ENCODE data around the gene FAM180B. TPM values are rescaled to one million over a fixed set of nuclear protein-coding genes. Genes with fewer than 3 reads are reported as not detected.
A peak's percentile ranks its signal among the peaks of the same experiment; 100 is the strongest.
"Not testable (repeated sequence)": the region's sequence is repeated elsewhere in the genome, so short reads cannot be mapped to it uniquely, and the experiment has no call there.

The FAM180B gene
- total and polyA plus RNA-seq, 10 of the 15 experiments (the other 5 are each of a cell fraction or from before 2014, with no cell fraction given), result 0.04 to 0.34 TPM; not detected in 8

GRCh38 chr11:47553406-47553743 is 33.1 kb upstream of the FAM180B start (continued):
- TF ChIP-seq NR2F1 (conservative IDR thresholded peaks at IDR 0.05), result no peak
- 0 out of 2 replicates have a peak, but pooled peaks have one; percentile 32 for TF ChIP-seq PML (IDR thresholded peaks at IDR 0.05; ENCODE audit: low read length)
- peak; percentile 42; the same call in 1 of the 2 replicates for TF ChIP-seq JUNB (IDR thresholded peaks at IDR 0.05)
- 0 out of 2 replicates have a peak, but pooled peaks have one; percentile 6 for TF ChIP-seq IKZF1 (conservative IDR thresholded peaks at IDR 0.05)
- 0 out of 2 replicates have a peak, but pooled peaks have one; percentile 1 for TF ChIP-seq MYB (IDR thresholded peaks at IDR 0.05; ENCODE audit: borderline replicate concordance, low read depth, low read length)
- TF ChIP-seq RB1 (IDR thresholded peaks at IDR 0.05; ENCODE audit: borderline replicate concordance), result 0 out of 2 replicates have a peak, but pooled peaks have one; percentile 10

GRCh38 chr11:47557004-47557403 is 29.5 kb upstream of the FAM180B start:
- FAIRE-seq; H3K27me3 ChIP-seq (replicated peaks in 1 of 2; ENCODE audit: control insufficient read depth in 2 of 2, insufficient read depth in 2 of 2, low read length in 1 of 2); H3K4me1 ChIP-seq (ENCODE audit: control insufficient read depth, insufficient read depth, low read length); H4K20me1 ChIP-seq (ENCODE audit: control insufficient read depth, insufficient read depth); SMC1A ChIA-PET (ENCODE audit: uncharacterized antibody, unreplicated experiment); H3K9me3 ChIP-seq (replicated peaks; ENCODE audit: control insufficient read depth, insufficient read depth, low read length); H2AFZ ChIP-seq (ENCODE audit: control insufficient read depth, low read depth, low read length); ATAC-seq; DNase-seq (ENCODE audit: low read depth, low spot score); H3K9ac ChIP-seq (ENCODE audit: control insufficient read depth, insufficient read depth, low read length); in situ Hi-C loops (cut with MboI); RAD21 ChIA-PET (ENCODE audit: unreplicated experiment); POLR2A ChIA-PET; H3K36me3 ChIP-seq (ENCODE audit: control insufficient read depth in 2 of 2, insufficient read depth in 2 of 2, low read length in 1 of 2); intact Hi-C loops (cut with micrococcal nuclease; ENCODE audit: unreplicated experiment); H3K4me2 ChIP-seq (ENCODE audit: control insufficient read depth, insufficient read depth); BruUV-seq (replicated peaks); H3K4me3 ChIP-seq; H3K27ac ChIP-seq (ENCODE audit: control insufficient read depth, insufficient read depth): not testable (repeated sequence)
- 91% methylated on average over 11 of the region's 12 CpGs for WGBS (ENCODE audit: insufficient coverage, insufficient replicate concordance, low lambda C conversion rate, missing lambda C conversion rate)
- CTCF ChIA-PET, result interaction anchor here (0.9 to 2.4 kb wide), 2 partner anchors 8 to 58 kb away, joined by 3 to 10 read pairs; partner anchors contain the start of gene PTPMT1
- peaks cover 12% of the 10 kb centered on the region for H3K79me2 ChIP-seq (ENCODE audit: control insufficient read depth, insufficient read depth, low read length)

DNA sequence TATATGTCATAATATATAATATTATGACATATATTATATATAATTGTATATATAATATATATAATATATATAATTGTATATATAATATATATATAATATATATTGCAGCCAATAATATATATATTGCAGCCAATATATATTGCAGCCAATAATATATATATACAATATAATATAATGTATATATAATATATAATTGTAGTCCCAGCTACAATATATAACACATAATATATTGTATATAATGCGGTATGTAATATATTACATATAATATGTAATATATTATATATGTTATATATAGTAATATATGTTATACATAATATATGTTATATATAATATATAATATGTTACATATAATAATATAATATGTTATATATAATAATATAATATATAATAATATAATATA is 27.8 kb upstream of the FAM180B start:
- no peak overlapping the region for H3K4me3 ChIP-seq
- TF ChIP-seq NFYA (IDR thresholded peaks at IDR 0.05; ENCODE audit: borderline replicate concordance, low read depth, low read length) (no peak), SREBF1 (IDR thresholded peaks at IDR 0.05; ENCODE audit: low read length) (no peak), RAD51 (IDR thresholded peaks at IDR 0.05) (no peak), CTCF (IDR thresholded peaks at IDR 0.05 in 2 of 3, conservative IDR thresholded peaks at IDR 0.05 in 1 of 3; ENCODE audit: control insufficient read depth in 2 of 3, extremely low read depth in 1 of 3, insufficient read depth in 1 of 3, low read depth in 3 of 3, low read length in 3 of 3) (no peak), TCF7 (IDR thresholded peaks at IDR 0.05; ENCODE audit: borderline replicate concordance) (no peak), CREM (IDR thresholded peaks at IDR 0.05; ENCODE audit: low read depth) (no peak), KLF5 (IDR thresholded peaks at IDR 0.05; ENCODE audit: partially characterized antibody) (no peak), NFXL1 (IDR thresholded peaks at IDR 0.05; ENCODE audit: borderline replicate concordance) (no peak), GABPA (IDR thresholded peaks at IDR 0.05; ENCODE audit: low read depth) (no peak), RCOR1 (conservative IDR thresholded peaks at IDR 0.05; ENCODE audit: low read depth, low read length) (no peak), MEF2B (IDR thresholded peaks at IDR 0.05; ENCODE audit: partially characterized antibody, poor library complexity, severe bottlenecking) (no peak), SREBF2 (IDR thresholded peaks at IDR 0.05; ENCODE audit: low read length) (no peak)

More for the DNA sequence above, 27.8 kb upstream of the FAM180B start:
- ATAC-seq (no peak), FAIRE-seq (no peak), DNase-seq (ENCODE audit: low read depth, low spot score) (no peak)
- no TSS peak for BruUV-seq (replicated peaks)
- in situ Hi-C loops (cut with MboI) (no loop called here), intact Hi-C loops (cut with micrococcal nuclease; ENCODE audit: unreplicated experiment) (no loop called here)
- CTCF ChIA-PET, result interaction anchor here (0.5 kb wide), 1 partner anchor 12 kb away, joined by 3 read pairs; no protein-coding TSS in a partner anchor
- RAD21 ChIA-PET (ENCODE audit: unreplicated experiment), result no interaction called here
- Histone ChIP-seq H4K20me1 (ENCODE audit: control insufficient read depth, insufficient read depth) (no peaks in the 10 kb centered on the region), H3K27ac (ENCODE audit: control insufficient read depth, insufficient read depth) (no peak overlapping the region), H3K27me3 (replicated peaks in 1 of 2; ENCODE audit: control insufficient read depth in 2 of 2, insufficient read depth in 2 of 2, low read length in 1 of 2) (no peaks in the 10 kb centered on the region), H3K9me3 (replicated peaks; ENCODE audit: control insufficient read depth, insufficient read depth, low read length) (no peaks in the 10 kb centered on the region), H3K4me1 (ENCODE audit: control insufficient read depth, insufficient read depth, low read length) (no peaks in the 10 kb centered on the region), H3K36me3 (ENCODE audit: control insufficient read depth in 2 of 2, insufficient read depth in 2 of 2, low read length in 1 of 2) (no peaks in the 10 kb centered on the region), H2AFZ (ENCODE audit: control insufficient read depth, low read depth, low read length) (no peak overlapping the region), H3K79me2 (ENCODE audit: control insufficient read depth, insufficient read depth, low read length) (no peaks in the 10 kb centered on the region), H3K4me2 (ENCODE audit: control insufficient read depth, insufficient read depth) (no peak overlapping the region), H3K9ac (ENCODE audit: control insufficient read depth, insufficient read depth, low read length) (no peak overlapping the region)
- 100% methylated on average over 1 of the region's 1 CpG for WGBS (ENCODE audit: insufficient coverage, insufficient replicate concordance, low lambda C conversion rate, missing lambda C conversion rate)
- POLR2A ChIA-PET, result no interaction called here
- SMC1A ChIA-PET (ENCODE audit: uncharacterized antibody, unreplicated experiment), result no interaction called here

All from GM12878 (cell line).